HG03442 (cell line): ENCODE measurements around the gene CHD6.
A peak's percentile ranks its signal among the peaks of the same experiment; 100 is the strongest.

Experiments used
- ATAC-seq: cut with Tn5 transposase; IDR thresholded peaks from one replicate; pipeline ENCODE4 v1.9.1; 2021; ENCODE audit warnings: mild to moderate bottlenecking, moderate library complexity; ENCODE audit not compliant: unreplicated experiment

Gene CHD6

GRCh38 chr20:41617902-41618806 is at the start of gene CHD6:
TSS of gene CHD6 (minus strand) at chr20:41618377. CDS start at chr20:41551337, 67,040 bp downstream.
- ATAC-seq: peak; percentile 95

GRCh38 chr20:41664584-41664983 is 46.4 kb upstream of the CHD6 start:
- peak; percentile 77 for ATAC-seq

GRCh38 chr20:41657655-41658054 is 39.5 kb upstream of the CHD6 start:
- ATAC-seq: no peak

- ATAC-seq: no peak
Measured at GRCh38 chr20:41655962-41656618, 37.9 kb upstream of the CHD6 start.

GRCh38 chr20:41654884-41655283 is 36.7 kb upstream of the CHD6 start:
- no peak for ATAC-seq

- no peak for ATAC-seq
Measured at GRCh38 chr20:41654292-41654691, 36.1 kb upstream of the CHD6 start.

GRCh38 chr20:41650231-41650948 is 32.2 kb upstream of the CHD6 start:
- ATAC-seq: no peak

GRCh38 chr20:41649489-41649888 is 31.3 kb upstream of the CHD6 start:
- ATAC-seq: no peak

- no peak for ATAC-seq
Measured at GRCh38 chr20:41645372-41645771, 27.2 kb upstream of the CHD6 start.

- ATAC-seq: no peak
Measured at GRCh38 chr20:41643504-41643938, 25.3 kb upstream of the CHD6 start.

- no peak for ATAC-seq
Measured at GRCh38 chr20:41639630-41640029, 21.5 kb upstream of the CHD6 start.

- no peak for ATAC-seq
Measured at GRCh38 chr20:41638456-41638855, 20.3 kb upstream of the CHD6 start.

GRCh38 chr20:41635158-41635557 is 17.0 kb upstream of the CHD6 start:
- no peak for ATAC-seq

GRCh38 chr20:41632896-41633295 is 14.7 kb upstream of the CHD6 start:
- ATAC-seq: peak; percentile 38

- ATAC-seq: no peak
Measured at GRCh38 chr20:41631826-41632225, 13.6 kb upstream of the CHD6 start.

- ATAC-seq: no peak
Measured at GRCh38 chr20:41630846-41631245, 12.7 kb upstream of the CHD6 start.

- ATAC-seq: no peak
Measured at GRCh38 chr20:41627611-41628244, 9.6 kb upstream of the CHD6 start.

- no peak for ATAC-seq
Measured at GRCh38 chr20:41627001-41627495, 8.9 kb upstream of the CHD6 start.

GRCh38 chr20:41623625-41624375 is 5.6 kb upstream of the CHD6 start:
- no peak for ATAC-seq

- ATAC-seq: no peak
Measured at GRCh38 chr20:41622584-41622983, 4.4 kb upstream of the CHD6 start.
